Islet precursor cell (in vitro differentiated cells): Measurements from ENCODE around the gene FBN2.
"Not testable (repeated sequence)": the region's sequence is repeated elsewhere in the genome, so short reads cannot be mapped to it uniquely, and the experiment has no call there.

Experiments used
- DNase-seq: peaks from one replicate; pipeline ENCODE4 v3.0.0-alpha.2; 2018

FBN2 gene

GRCh38 chr5:128475693-128476092 lies 62.4 kb downstream of the FBN2 start:
- no peak for DNase-seq

GRCh38 chr5:128472919-128473318 lies 65.1 kb downstream of the FBN2 start:
- DNase-seq: no peak

- no peak for DNase-seq
These were observed 66.0 kb downstream of the FBN2 start for GRCh38 chr5:128472036-128472435.

GRCh38 chr5:128470663-128471062 lies 67.4 kb downstream of the FBN2 start:
- DNase-seq: no peak

- no peak for DNase-seq
These were observed 68.1 kb downstream of the FBN2 start for GRCh38 chr5:128469912-128470311.

GRCh38 chr5:128466980-128467379 lies 71.1 kb downstream of the FBN2 start:
- DNase-seq: no peak

- DNase-seq: no peak
These were observed 71.5 kb downstream of the FBN2 start for GRCh38 chr5:128466554-128466953.

GRCh38 chr5:128464596-128464995 lies 73.4 kb downstream of the FBN2 start:
- DNase-seq: no peak

GRCh38 chr5:128462330-128462729 lies 75.7 kb downstream of the FBN2 start:
- DNase-seq: no peak

- DNase-seq: not testable (repeated sequence)
These were observed 80.7 kb downstream of the FBN2 start for GRCh38 chr5:128457147-128457915.

GRCh38 chr5:128455841-128456361 lies 82.1 kb downstream of the FBN2 start:
- no peak for DNase-seq

- no peak for DNase-seq
These were observed 84.9 kb downstream of the FBN2 start for GRCh38 chr5:128453121-128453520.

- DNase-seq: not testable (repeated sequence)
These were observed 90.8 kb downstream of the FBN2 start for GRCh38 chr5:128447224-128447623.

GRCh38 chr5:128441941-128442350 lies 96.1 kb downstream of the FBN2 start:
- no peak for DNase-seq

GRCh38 chr5:128441165-128441564 lies 96.9 kb downstream of the FBN2 start:
- DNase-seq: no peak

GRCh38 chr5:128436749-128437188 lies 101.3 kb downstream of the FBN2 start:
- peak; percentile 86 for DNase-seq

GRCh38 chr5:128435861-128436260 lies 102.2 kb downstream of the FBN2 start:
- no peak for DNase-seq

- no peak for DNase-seq
These were observed 103.1 kb downstream of the FBN2 start for GRCh38 chr5:128434993-128435392.

GRCh38 chr5:128432913-128433440 lies 105.1 kb downstream of the FBN2 start:
- no peak for DNase-seq

- DNase-seq: no peak
These were observed 110.1 kb downstream of the FBN2 start for GRCh38 chr5:128427921-128428320.

- DNase-seq: no peak
These were observed 111.9 kb downstream of the FBN2 start for GRCh38 chr5:128426090-128426534.

- DNase-seq: no peak
These were observed 113.4 kb downstream of the FBN2 start for GRCh38 chr5:128424646-128425045.

- no peak for DNase-seq
These were observed 115.4 kb downstream of the FBN2 start for GRCh38 chr5:128422612-128423011.

- DNase-seq: no peak
These were observed 123.6 kb downstream of the FBN2 start for GRCh38 chr5:128414469-128414868.
